Measurements from ENCODE around the gene FAM120A.

The FAM120A gene

DNA sequence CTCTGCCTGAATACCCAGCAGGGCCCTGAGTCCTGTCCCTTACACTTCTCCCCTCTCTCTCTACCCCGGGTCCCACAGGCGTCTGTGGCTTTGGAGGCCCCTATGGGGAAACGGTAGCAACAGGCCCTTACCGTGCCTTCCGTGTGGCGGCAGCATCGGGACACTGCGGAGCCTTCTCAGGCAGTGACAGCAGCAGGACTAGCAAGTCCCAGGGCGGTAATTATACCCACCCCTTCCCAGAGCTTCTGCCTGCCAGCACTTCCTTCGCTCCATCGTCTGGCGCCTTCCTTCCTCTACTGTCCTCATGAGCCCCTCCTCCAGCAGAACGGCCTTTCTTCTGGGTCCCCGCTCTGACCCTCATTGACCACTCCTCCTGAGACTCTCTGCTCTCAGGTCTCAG, 107.0 kb downstream of the FAM120A start:
- DNase-seq (ENCODE audit: low read depth, low spot score): no peak

DNA sequence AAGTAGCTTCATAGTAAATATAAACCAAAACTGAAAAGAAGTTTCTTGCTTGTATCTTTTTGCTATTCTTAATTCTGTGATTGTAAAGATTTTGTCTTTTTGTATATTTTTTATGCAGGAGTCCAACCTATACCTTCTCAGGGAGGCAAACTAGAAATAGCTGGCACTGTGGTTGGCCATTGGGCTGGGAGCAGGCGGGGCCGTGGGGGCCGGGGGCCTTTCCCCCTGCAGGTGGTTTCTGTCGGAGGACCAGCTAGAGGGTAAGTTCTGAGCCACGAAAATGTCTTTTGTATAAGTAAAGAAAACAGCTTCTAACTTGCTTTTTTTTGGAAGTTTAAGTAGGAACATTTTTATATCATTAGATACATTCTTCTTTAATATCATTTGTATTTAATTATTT, 109.5 kb downstream of the FAM120A start:
- DNase-seq (ENCODE audit: low read depth, low spot score): no peak

DNA sequence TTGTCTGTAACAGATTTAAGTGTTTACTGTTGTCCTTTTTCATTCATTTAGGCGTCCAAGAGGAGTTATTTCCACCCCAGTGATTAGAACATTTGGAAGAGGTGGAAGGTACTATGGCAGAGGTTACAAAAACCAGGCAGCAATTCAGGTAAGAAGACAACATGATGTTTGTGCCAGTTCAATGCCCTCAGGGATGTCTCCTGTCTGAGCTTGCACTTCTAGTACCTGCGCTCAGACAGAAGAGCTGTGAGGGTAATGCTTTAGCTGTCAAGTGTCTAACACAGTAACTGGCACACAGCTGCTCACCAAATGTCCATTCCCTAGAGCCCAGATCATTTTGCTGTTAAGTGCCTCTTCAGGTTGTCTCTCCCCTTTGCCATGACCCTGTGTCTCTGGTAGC, 110.7 kb downstream of the FAM120A start:
- DNase-seq (ENCODE audit: low read depth, low spot score): no peak

DNA sequence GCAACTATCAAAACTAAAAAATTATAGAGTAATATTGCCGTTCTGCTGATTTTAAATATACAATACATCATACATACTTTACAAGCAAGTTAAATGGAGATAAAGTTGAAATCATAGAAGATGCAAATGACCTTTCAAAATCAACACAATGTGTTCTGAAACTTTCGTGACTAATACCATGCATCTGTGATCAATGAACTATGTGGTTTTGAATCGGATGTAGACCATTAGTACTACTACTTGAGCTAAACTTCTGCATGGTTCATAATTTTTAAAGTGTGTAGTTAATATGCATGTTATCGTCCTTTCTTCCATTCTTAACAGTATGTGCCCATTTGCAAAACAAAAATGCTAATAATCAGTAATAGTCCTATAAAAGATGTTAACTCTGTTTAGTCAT, 113.6 kb downstream of the FAM120A start:
- DNase-seq (ENCODE audit: low read depth, low spot score): no peak

DNA sequence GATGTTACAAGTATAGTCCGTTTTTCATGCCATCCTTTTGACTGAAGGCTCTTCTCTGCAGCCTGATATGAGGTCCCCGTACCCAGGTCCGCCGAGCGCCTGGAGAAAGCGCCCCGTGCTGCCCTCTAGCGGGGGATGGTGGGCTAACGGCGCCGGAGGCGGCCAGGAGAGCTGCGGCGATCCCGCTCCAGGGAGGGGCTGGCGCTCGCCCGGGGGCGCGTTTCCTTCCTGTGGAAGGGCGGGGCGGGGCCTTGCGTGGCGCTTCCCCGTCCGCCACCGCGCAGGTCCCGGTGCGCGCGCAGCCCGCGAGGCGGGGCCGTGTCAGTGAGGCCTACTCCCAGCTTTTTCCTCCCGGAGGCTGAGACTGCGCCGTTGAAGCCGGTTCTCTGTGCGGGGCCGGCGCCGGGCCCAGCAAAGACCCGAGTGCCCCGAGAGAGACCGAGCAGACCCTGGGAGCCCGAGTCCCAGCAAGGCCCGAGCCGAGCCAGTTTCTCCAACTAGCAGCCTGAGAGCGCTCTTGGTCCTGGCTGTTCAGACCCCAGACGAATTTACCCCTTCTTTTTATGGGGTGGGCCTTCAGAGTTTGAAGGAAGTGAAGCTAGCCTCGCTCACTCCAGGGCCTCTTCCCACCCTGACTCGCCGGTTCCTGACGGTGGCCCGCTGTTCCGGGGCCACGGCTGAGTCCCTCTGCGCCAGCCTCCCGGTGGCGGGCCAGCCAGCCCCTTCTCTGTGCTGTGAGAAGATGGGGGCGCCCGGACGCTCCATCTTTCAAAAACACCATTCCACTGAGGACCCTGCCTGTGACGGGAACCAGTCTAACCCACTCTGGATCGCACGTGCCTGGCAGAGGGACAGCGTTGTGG, 115.2 kb downstream of the FAM120A start:
- peak; percentile 83 for DNase-seq (ENCODE audit: low read depth, low spot score)

DNA sequence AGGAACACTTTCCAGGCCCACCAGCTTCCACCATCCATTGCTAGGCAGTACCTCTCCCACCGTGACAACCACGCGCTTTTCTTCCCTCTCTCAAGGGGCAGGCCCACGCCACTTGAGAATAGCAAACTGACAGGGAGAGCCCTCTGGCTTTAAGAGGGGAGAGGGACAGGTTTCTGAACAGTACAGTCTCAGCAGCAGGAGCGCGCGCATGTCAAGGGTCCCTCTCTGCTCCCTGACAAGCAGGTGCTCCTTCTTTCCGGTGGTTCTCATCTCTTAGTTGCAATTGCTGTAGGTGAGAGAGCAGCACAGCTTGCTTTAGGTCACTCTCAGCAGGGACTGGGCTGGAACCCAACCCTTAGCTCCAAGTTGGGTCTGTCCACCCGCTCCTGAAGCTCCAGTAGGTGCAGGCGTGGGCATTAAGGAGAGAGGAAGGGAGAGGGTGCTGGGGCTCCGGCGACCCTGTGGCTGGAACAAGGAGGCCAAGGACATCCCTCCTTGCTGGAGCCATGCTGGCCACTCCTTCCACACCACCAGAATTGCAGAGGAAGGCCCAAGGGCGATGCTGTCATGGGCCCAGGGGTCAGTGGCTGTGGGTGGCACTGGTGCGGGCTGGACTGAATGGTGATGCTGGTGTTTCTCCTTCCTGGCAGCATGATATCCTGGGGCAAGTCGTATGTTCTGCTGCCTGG, 115.9 kb downstream of the FAM120A start:
- no peak for DNase-seq (ENCODE audit: low read depth, low spot score)

DNA sequence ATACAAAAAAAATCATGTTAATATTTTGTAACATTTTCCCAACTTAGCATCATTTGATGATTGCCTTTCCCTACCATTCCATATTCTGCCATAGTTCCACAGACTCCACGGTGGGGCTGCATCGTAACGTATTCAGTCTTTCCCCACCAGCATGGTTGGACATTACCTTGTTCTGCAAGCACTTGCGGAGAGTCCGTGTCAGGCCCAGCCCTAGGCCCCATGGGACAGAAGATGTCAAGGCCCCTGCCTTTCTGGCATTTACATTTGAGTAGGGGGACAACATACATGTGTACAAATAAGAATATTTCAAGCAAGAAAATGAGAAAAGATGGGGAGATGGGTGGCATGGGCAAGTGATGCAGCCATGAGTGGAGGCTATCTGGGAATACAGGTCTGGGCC, 116.7 kb downstream of the FAM120A start:
- no peak for DNase-seq (ENCODE audit: low read depth, low spot score)

DNA sequence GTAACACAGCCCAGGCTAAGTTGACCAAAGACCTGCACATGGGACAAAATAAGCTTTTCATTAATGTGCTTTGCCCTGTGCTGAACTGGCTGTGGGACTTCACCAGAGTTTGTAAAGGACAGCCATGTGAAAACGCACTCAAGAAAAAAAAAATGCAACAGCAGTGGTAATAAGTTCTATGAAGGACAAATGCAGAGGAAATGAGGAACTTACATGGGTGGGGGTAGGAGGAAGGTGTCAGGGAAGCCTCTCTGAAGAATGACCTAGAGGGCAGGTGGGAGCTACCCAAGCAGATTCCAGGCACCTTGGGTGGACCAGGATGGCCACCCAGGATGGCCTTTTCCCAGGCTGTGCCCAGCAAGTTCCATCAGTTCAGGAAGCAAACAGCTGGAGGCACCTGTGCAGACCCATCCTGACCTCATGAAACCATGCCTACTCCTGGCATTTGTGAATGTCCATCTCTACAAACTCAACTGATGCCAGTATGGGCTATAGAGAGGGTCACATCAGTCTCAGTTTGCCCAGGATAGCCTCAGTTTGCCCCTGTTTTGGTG, 118.2 kb downstream of the FAM120A start:
- DNase-seq (ENCODE audit: low read depth, low spot score): no peak

DNA sequence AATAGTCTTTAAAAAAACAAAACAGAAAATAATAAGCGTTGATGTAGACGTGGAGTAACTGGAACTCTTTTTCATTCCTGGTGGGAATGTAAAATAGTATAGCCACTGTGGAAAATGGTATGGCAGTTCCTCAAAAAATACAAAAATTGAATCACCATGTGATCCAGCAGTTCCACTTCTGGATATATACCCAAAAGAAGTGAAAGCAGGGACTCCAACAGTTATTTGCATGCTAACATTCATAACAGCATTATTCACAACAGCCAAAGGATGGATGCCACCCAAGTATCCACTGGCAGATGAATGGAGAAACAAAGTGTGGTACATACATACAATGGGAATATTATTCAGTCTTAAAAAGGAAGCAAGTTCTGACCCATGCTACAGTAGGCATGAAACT, 120.7 kb downstream of the FAM120A start:
- DNase-seq (ENCODE audit: low read depth, low spot score): no peak

DNA sequence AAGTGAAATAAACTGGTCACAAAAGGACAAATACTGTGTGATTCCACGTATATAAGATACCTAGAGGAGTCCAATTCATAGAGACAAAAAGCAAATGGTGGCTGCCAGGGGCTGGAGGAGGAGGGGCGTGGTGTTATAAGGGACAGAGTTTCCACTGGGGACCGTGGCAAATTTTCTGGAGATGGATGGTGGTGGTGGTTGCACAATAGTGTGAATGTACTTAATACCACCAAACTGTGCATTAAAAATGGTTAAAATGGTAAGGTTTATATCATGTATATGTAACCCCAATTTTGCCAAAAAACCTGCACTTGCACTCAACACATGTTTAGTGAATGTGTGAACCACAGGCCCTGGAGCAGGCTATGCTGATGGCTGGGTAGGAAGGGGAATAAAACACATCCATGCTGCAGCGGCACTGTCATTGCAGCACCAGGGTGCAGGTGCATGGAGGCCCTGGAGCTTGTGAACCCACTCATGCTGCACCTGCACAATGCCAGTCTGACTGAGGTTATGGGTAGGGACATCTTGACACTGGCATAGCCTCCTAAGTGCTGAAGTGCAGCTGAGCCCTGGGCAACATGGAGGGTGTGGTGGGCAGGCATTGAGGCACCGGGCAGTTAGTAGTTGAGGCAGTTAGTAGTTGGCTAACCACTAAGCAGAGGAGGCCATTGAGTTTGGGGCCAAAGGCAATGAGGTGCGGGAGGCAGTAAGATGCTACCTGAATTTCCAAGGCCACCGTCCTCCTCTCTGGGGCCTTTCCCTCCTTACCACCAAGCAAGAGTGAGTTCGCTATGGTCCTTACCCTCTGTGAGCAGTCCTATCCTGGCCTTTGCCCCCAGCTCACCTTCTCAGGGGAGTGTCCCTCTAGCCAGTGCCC, 121.4 kb downstream of the FAM120A start:
- no peak for DNase-seq (ENCODE audit: low read depth, low spot score)

DNA sequence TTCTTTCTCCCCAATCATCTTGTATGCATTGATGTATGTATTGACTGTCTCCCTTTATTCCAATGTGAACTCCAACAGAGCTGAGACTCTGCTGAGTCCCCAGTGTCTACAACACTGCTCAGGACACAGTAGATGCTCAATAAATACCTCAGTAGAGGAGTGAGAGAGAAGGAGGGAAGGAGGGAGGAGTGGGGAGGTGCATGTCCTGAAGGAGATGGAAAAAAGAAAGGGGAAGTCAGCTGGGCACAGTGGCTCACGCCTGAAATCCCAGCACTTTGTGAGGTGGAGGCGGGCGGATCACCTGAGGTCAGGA, 122.0 kb downstream of the FAM120A start:
- no peak for DNase-seq (ENCODE audit: low read depth, low spot score)

DNA sequence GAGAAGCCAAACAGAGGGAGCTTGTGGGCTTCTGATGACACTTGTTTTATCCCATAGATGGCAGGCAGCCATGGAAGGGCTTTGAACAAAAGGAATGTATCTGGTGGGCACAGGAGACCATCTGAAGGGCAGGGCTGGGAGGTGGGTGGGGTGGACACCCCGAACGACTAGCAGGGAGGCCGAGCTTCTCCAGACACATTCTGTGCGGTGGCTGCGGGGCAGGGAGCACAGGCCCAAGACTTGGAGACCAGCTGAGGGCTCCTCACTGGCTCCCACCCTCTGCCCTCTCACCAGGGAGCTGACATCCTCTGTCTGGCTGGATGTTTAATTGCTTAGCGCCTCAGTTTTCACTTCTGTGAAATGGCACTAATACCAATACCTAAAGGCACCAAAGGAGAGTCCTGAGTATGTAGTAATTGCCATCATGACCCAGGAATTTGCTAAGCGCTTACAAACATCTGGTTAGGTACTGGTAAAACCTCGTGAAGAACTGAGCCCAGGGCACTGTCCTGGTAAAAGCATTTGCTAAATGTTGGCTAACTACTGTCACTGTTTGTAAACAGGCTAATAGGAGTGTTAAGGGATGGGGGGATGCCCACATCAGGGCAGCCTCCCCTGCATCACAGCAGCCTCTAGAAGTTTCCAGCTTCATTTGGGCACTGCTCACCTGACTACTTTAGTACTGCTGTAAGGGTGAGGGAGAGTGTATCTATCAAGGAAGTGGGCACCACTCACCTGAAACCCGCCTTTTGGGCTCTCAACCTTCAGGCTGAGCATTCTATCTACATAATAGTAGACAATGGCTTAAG, 122.8 kb downstream of the FAM120A start:
- no peak for DNase-seq (ENCODE audit: low read depth, low spot score)

DNA sequence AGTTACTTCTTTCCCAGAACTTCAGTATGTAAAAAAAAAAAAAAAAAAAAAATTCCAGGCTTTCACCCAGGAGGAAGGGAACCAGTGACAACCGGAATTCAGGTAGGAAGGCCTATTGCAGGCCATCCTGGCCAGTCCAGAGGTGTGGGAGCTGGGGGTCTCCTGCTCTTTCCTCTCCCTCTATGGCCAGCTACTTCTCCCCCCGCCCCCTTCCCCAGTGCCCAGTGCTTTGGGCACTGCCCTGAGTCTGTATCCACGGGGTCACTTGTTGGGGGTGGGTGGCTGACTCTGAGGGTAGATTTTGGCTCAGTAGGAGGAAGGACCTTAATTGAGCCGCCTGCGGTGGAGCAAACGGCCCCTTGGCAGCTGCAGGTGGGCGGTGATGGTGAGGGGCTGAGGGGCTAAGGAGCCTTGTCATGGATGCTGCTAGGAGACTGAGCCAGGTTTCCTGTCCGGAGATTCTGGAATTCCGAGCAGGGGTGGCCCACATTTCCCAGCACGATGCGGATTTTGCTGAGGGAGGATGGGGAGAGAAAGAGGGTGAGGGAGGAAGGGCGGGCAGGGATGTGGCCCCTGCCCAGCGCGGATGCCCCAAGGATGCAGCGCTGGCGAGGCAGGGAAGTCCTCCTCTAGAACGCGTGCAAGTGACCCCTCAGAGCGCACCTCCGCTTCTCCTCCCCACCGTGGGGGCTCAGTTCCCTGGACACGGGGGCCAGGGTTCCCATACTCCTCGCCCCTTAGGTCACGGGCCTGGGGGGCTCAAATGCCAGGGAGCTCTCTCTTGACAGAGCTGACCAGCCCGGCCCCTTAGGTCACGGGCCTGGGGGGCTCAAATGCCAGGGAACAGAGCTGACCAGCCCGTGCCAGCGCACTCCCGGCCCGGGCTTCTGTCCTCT, 123.7 kb downstream of the FAM120A start:
- no peak for DNase-seq (ENCODE audit: low read depth, low spot score)

DNA sequence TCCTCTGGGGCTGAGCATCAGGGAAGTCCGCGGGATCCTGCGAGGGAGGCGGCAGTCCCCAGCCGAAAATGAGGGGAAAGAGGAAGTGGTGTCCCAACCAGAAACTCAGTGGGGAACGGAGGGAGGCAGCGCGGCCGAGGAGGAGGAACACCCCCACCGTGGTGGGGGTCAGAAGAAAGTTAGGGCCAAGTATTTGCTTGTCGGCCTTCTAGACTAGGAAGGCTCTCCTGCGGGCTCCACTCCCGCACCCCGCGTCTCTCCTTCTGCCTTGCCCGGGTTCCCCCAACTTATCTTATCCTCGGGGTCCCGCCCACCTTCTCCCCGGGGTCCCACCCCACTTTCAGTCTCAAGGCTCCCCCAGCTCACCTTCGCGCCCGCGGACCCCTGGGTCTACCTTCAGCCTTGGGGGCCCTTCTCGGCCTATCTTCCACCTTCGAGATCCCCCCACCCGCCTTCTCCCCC, 124.3 kb downstream of the FAM120A start:
- DNase-seq (ENCODE audit: low read depth, low spot score): no peak

DNA sequence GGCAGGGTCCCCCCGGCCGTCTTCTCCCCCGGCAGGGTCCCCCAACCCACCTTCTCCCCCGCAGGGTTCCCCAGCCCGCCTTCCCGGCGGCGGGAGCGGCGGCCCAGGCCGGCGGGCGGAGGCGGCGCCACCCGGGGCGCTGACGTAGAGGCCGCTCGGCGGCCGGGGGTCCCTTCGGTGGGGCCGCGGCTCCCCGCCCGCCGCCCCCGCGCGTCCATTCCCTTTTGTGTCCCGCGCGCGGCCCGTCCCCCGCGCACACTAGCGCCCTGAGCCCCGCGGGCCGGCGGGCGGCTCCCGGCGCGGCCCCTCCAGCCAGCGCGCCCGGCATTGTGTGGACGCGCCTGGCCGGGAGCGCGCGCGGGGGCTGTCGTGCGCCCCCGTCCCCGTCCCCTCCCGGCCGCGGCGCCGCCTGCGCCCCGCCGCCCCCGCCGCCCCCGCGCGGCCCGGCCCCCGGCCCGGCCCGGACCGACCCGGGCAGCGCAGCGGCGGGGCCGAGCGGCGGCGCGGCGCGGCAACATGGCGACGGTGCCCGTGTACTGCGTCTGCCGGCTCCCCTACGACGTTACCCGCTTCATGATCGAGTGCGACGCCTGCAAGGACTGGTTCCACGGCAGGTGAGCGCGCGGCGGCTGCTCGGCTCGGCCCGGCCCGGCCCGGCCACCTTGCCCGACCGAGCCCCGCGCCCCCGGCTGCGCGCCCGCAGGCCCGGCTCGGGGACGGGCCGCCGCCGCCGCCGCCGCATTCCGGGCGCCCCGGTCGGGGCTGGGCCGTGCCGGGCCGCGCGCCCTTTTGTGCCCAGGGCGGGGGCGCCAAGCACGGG, 125.0 kb downstream of the FAM120A start, which contains the start of gene PHF2:
PHF2 (plus strand) TSS at position 327 of the 820 bp plus-strand sequence; CDS start at position 517, 190 bp downstream.
- DNase-seq (ENCODE audit: low read depth, low spot score): no peak

DNA sequence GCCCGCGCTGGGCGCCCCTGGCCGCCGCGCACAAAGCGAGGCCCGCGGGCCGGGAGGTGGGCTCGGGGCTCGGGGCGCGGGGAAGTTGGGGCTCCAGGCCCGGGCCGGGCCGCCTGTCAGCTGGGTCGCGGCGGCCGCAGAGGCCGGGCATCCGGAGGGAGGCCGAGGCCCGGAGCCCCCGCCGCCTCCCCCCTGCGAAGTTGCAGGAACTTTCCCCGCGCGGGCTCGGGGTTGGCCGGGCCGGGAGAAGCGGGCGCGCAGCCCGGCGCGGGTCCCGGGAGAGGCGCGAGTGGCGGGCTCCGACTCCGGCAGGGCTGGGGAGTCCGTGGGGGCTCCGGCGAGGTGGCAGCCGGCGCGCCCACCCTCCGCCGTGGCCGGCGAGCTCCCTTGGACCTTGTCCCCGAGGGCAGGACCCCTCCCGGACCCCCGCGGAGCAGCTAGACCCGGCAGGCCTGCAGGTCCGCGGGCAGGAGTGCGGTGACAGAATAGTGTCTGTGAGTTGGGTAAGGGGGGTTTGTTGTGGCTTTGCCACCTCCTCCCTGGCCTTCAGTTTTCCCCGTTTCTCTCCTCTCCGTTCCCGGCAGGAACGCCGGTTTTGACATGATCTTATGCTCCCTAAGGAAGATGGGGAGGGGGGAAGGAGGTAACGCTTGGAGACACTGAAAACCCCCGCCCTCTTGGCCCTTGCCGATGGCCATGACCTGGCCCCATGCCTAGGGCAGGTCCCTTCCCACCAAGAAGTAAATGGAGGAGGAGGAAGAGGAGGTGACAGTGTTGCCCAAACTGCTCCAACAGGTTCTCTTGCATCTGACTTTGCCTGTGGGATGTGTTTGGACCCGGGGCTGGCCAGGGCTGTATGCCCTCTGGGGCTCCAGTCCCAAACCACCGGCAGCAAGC, 125.8 kb downstream of the FAM120A start:
- DNase-seq (ENCODE audit: low read depth, low spot score): no peak

DNA sequence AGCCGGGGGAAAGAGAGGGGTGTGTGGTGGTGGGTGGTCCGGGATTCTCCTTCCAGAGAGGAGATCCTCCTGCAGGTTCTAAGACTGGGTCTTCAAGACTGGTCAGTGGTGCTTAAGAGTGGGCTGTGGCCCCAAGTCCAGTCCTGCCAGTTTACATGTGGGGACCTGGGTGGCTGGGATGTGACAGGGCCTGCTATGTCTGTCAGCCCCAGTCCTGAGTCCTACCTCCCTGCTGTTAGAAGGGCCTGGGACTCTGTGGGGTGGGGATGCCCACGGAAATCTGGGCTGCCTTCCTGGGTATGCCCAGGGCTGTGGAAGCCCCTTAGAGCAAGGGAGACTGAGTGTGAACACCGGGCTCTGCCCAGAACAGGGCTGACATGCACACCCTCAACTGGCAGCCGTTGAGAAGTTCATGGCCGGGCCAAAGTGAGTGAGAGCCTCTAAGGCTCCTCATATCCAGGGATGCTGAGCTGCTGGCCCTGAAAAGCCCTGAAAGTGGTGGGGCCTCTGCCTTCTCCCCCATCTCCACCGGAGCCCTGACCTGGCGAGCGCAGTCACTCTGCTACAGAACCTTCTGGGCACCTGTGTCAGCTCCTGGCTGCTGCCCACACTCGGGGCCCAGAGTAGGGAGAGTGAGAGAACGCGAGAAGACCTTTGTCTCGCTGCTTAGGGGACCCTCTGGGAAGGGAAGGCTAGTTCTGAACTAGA, 126.6 kb downstream of the FAM120A start:
- no peak for DNase-seq (ENCODE audit: low read depth, low spot score)
